ENCODE data around the gene HS1BP3.

Gene HS1BP3

GRCh38 chr2:20600756-20601325, 50.1 kb downstream of the HS1BP3 start:
- no peak for DNase-seq (ENCODE audit: low read depth in 3 of 3)

- no peak for DNase-seq (ENCODE audit: low read depth in 3 of 3)
Observed at GRCh38 chr2:20599861-20600461, 50.9 kb downstream of the HS1BP3 start.

GRCh38 chr2:20599001-20599600, 51.8 kb downstream of the HS1BP3 start:
- no peak for DNase-seq (ENCODE audit: low read depth in 3 of 3)

GRCh38 chr2:20597860-20598183, 53.1 kb downstream of the HS1BP3 start:
- no peak for DNase-seq (ENCODE audit: low read depth in 3 of 3)

- DNase-seq (ENCODE audit: low read depth in 3 of 3), result no peak
Observed at GRCh38 chr2:20596973-20597859, 53.7 kb downstream of the HS1BP3 start.

GRCh38 chr2:20596193-20596972, 54.5 kb downstream of the HS1BP3 start:
- DNase-seq (ENCODE audit: low read depth in 3 of 3), result no peak

- no peak for DNase-seq (ENCODE audit: low read depth in 3 of 3)
Observed at GRCh38 chr2:20595439-20596192, 55.3 kb downstream of the HS1BP3 start.

- no peak for DNase-seq (ENCODE audit: low read depth in 3 of 3)
Observed at GRCh38 chr2:20594957-20595356, 55.9 kb downstream of the HS1BP3 start.

GRCh38 chr2:20594048-20594750, 56.7 kb downstream of the HS1BP3 start:
- no peak for DNase-seq (ENCODE audit: low read depth in 3 of 3)

- DNase-seq (ENCODE audit: low read depth in 3 of 3), result no peak
Observed at GRCh38 chr2:20593072-20594034, 57.5 kb downstream of the HS1BP3 start.

GRCh38 chr2:20592106-20593071, 58.5 kb downstream of the HS1BP3 start:
- DNase-seq (ENCODE audit: low read depth in 3 of 3), result no peak

GRCh38 chr2:20590704-20591515, 60.0 kb downstream of the HS1BP3 start:
- DNase-seq (ENCODE audit: low read depth in 3 of 3), result no peak

- DNase-seq (ENCODE audit: low read depth in 3 of 3), result no peak
Observed at GRCh38 chr2:20589975-20590703, 60.8 kb downstream of the HS1BP3 start.

GRCh38 chr2:20588918-20589871, 61.7 kb downstream of the HS1BP3 start:
- no peak for DNase-seq (ENCODE audit: low read depth in 3 of 3)

Data from stimulated activated CD4-positive, alpha-beta T cell treated with anti-CD3 and anti-CD28 coated beads, TNF-alpha, amount 100 ng/mL, for 24 hours (primary cell).